ENCODE results near the gene DLGAP1. TPM values are rescaled to one million over a fixed set of nuclear protein-coding genes. Genes with fewer than 3 reads are reported as not detected.

The DLGAP1 gene
- total RNA-seq, 4 donors from 2014 or later = 0.22 to 1.5 (median 0.56) TPM

GRCh38 chr18:4107049-4107467, 348.0 kb downstream of the DLGAP1 start:
- WGBS, 2 donors (ENCODE audit: low coverage in 1 of 2) = 52 to 63% methylated on average over 5 to 11 of the region's 12 CpGs
- H3K27ac ChIP-seq = no peak overlapping the region
- H3K4me3 ChIP-seq = peak overlapping the region in 1 of 2 donors; percentile 5
- TF ChIP-seq CTCF (IDR thresholded peaks at IDR 0.05) (no peak), EP300 (IDR thresholded peaks at IDR 0.05) (no peak), POLR2A (IDR thresholded peaks at IDR 0.05) (no peak), POLR2AphosphoS5 (IDR thresholded peaks at IDR 0.05) (no peak)
- H3K27me3 ChIP-seq = peaks cover 6% of the 10 kb centered on the region
- H3K4me1 ChIP-seq = no peaks in the 10 kb centered on the region
- no peak for ATAC-seq
- no peaks in the 10 kb centered on the region for H3K9me3 ChIP-seq
- H3K36me3 ChIP-seq = no peaks in the 10 kb centered on the region

- H3K4me1 ChIP-seq = no peaks in the 10 kb centered on the region
- no peaks in the 10 kb centered on the region for H3K36me3 ChIP-seq
- peaks cover 6% of the 10 kb centered on the region for H3K27me3 ChIP-seq
- ATAC-seq = no peak
- TF ChIP-seq POLR2A (IDR thresholded peaks at IDR 0.05) = no peak
- no peak for TF ChIP-seq POLR2AphosphoS5 (IDR thresholded peaks at IDR 0.05)
- peak in 3 of 4 experiments; percentile 29 to 72 (median 54) for TF ChIP-seq CTCF (IDR thresholded peaks at IDR 0.05)
- TF ChIP-seq EP300 (IDR thresholded peaks at IDR 0.05) = no peak
- no peak overlapping the region for H3K27ac ChIP-seq
- peak overlapping the region in 1 of 2 donors; percentile 5 for H3K4me3 ChIP-seq
- H3K9me3 ChIP-seq = no peaks in the 10 kb centered on the region
- WGBS, 2 donors (ENCODE audit: low coverage in 1 of 2) = 30 to 33% methylated on average over 10 to 11 of the region's 13 CpGs
These were observed 348.6 kb downstream of the DLGAP1 start for GRCh38 chr18:4106407-4107033.

GRCh38 chr18:4102901-4103300, 352.2 kb downstream of the DLGAP1 start:
- TF ChIP-seq POLR2A (IDR thresholded peaks at IDR 0.05) (no peak), CTCF (IDR thresholded peaks at IDR 0.05) (no peak), EP300 (IDR thresholded peaks at IDR 0.05) (no peak), POLR2AphosphoS5 (IDR thresholded peaks at IDR 0.05) (no peak)
- WGBS, 2 donors (ENCODE audit: low coverage in 1 of 2) = 78 to 82% methylated on average over 1 of the region's 1 CpG
- H3K4me1 ChIP-seq = no peaks in the 10 kb centered on the region
- H3K27me3 ChIP-seq = peaks cover 7% of the 10 kb centered on the region
- no peaks in the 10 kb centered on the region for H3K36me3 ChIP-seq
- no peak overlapping the region for H3K4me3 ChIP-seq
- ATAC-seq = no peak
- H3K27ac ChIP-seq = no peak overlapping the region
- H3K9me3 ChIP-seq = peaks cover 0 to 10% (median 0%) of the 10 kb centered on the region in 3 donors

- H3K4me1 ChIP-seq = no peaks in the 10 kb centered on the region
- no peak for TF ChIP-seq POLR2AphosphoS5 (IDR thresholded peaks at IDR 0.05)
- TF ChIP-seq POLR2A (IDR thresholded peaks at IDR 0.05) = no peak
- TF ChIP-seq EP300 (IDR thresholded peaks at IDR 0.05) = no peak
- TF ChIP-seq CTCF (IDR thresholded peaks at IDR 0.05) = no peak
- ATAC-seq = no peak
- no peak overlapping the region for H3K4me3 ChIP-seq
- peaks cover 10% of the 10 kb centered on the region for H3K27me3 ChIP-seq
- H3K27ac ChIP-seq = no peak overlapping the region
- H3K36me3 ChIP-seq = no peaks in the 10 kb centered on the region
- peaks cover 0 to 10% (median 0%) of the 10 kb centered on the region in 3 donors for H3K9me3 ChIP-seq
- 54 to 78% methylated on average over 3 to 5 of the region's 5 CpGs for WGBS, 2 donors (ENCODE audit: low coverage in 1 of 2)
These were observed 354.1 kb downstream of the DLGAP1 start for GRCh38 chr18:4101009-4101408.

GRCh38 chr18:4096486-4096885, 358.6 kb downstream of the DLGAP1 start:
- H3K36me3 ChIP-seq = no peaks in the 10 kb centered on the region
- peaks cover 10% of the 10 kb centered on the region for H3K27me3 ChIP-seq
- H3K4me1 ChIP-seq = no peaks in the 10 kb centered on the region
- no peak for TF ChIP-seq EP300 (IDR thresholded peaks at IDR 0.05)
- TF ChIP-seq POLR2A (IDR thresholded peaks at IDR 0.05) = no peak
- no peak for TF ChIP-seq CTCF (IDR thresholded peaks at IDR 0.05)
- no peak for TF ChIP-seq POLR2AphosphoS5 (IDR thresholded peaks at IDR 0.05)
- no peak overlapping the region for H3K4me3 ChIP-seq
- no peak overlapping the region for H3K27ac ChIP-seq
- no peak for ATAC-seq
- H3K9me3 ChIP-seq = peaks cover 0 to 10% (median 0%) of the 10 kb centered on the region in 3 donors
- 3 to 60% methylated on average over 2 to 4 of the region's 4 CpGs for WGBS, 2 donors (ENCODE audit: low coverage in 1 of 2)

Data from gastroesophageal sphincter (tissue), 4 donors.